ENCODE data around the gene FAM83E.
"Not testable (repeated sequence)": the region's sequence is repeated elsewhere in the genome, so short reads cannot be mapped to it uniquely, and the experiment has no call there.

The FAM83E gene

GRCh38 chr19:48578891-48579290 lies 36.0 kb downstream of the FAM83E start:
- DNase-seq (ENCODE audit: low read depth, low spot score), result no peak

DNA sequence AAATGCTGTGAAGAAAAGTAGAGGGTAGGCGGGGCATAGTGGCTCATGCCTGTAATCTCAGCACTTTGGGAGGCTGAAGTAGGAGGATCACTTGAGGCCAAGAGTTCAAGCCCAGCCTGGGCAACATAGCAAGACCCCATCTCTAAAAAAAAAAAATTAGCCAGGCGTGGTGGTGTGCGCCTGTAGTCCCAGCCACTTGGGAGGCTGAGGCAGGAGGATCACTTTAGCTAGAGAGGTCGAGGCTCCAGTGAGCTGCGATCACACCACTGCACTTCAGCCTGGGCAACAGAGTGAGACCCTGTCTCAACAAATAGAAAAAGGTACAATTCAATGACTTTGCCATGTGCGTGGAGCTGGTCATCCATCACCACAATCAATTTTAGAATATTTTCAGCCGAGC lies 37.0 kb downstream of the FAM83E start:
- not testable (repeated sequence) for DNase-seq (ENCODE audit: low read depth, low spot score)

- DNase-seq (ENCODE audit: low read depth, low spot score), result no peak
These were observed 38.8 kb downstream of the FAM83E start for GRCh38 chr19:48575931-48576622.

DNA sequence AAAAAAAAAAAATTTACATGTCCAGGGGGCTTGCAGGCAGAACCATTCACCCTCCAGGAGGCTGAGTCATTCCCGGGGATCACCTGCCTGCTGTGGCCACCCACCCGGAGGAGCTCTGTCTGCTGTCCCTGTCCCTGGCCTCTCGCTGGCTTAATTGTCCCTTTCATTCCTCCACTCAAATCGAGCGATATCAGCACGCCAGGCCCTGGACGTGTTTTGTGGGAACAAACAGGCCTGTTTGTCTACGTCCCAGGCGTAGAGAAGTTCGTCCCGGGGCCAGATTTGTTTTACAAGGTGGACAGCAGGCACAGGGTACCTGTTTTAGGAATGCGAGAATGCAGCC lies 41.7 kb downstream of the FAM83E start:
- peak; percentile 85 for DNase-seq (ENCODE audit: low read depth, low spot score)

GRCh38 chr19:48571378-48572162 lies 43.3 kb downstream of the FAM83E start:
- DNase-seq (ENCODE audit: low read depth, low spot score), result no peak

DNA sequence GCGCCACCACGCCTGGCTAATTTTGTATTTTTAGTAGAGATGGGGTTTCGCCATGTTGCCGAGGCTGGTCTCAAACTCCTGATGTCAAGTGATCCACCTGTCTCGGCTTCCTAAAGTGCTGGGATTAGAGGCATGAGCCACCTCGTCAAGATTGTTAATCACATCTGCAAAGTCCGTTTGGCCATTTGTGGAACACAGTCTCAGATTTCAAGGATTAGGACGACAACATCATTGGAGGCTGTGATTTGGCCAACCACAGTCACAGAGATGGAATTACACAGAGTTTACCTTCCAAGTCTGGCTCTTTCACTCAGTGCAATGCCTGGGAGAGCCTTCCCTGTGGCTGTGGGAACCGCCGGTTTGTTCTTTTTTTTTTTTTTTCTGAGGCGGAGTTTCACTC lies 45.1 kb downstream of the FAM83E start:
- peak; percentile 52 for DNase-seq (ENCODE audit: low read depth, low spot score)

- peak; percentile 80 for DNase-seq (ENCODE audit: low read depth, low spot score)
These were observed 46.5 kb downstream of the FAM83E start for GRCh38 chr19:48568345-48568886.

GRCh38 chr19:48565090-48565489 lies 49.8 kb downstream of the FAM83E start:
- DNase-seq (ENCODE audit: low read depth, low spot score), result peak; percentile 39
